ENCODE measurements around the gene KAZN. TPM values are rescaled to one million over a fixed set of nuclear protein-coding genes. Genes with fewer than 3 reads are reported as not detected.

The KAZN gene
- total RNA-seq, 1 donor, result 3.9 TPM

- DNase-seq (ENCODE audit: low read depth), result no peak
- TF ChIP-seq CTCF (IDR thresholded peaks at IDR 0.05; ENCODE audit: insufficient read depth, low read length), result no peak
- no peak overlapping the region for H3K4me3 ChIP-seq (ENCODE audit: low read depth, low read length)
Observed at GRCh38 chr1:14715802-14716201, 117.3 kb downstream of the KAZN start.

GRCh38 chr1:14716474-14716873 is 118.0 kb downstream of the KAZN start:
- no peak for DNase-seq (ENCODE audit: low read depth)
- H3K4me3 ChIP-seq (ENCODE audit: low read depth, low read length), result no peak overlapping the region
- no peak for TF ChIP-seq CTCF (IDR thresholded peaks at IDR 0.05; ENCODE audit: insufficient read depth, low read length)

- TF ChIP-seq CTCF (IDR thresholded peaks at IDR 0.05; ENCODE audit: insufficient read depth, low read length), result no peak
- no peak for DNase-seq (ENCODE audit: low read depth)
- H3K4me3 ChIP-seq (ENCODE audit: low read depth, low read length), result no peak overlapping the region
Observed at GRCh38 chr1:14718476-14718875, 120.0 kb downstream of the KAZN start.

GRCh38 chr1:14723401-14723800 is 124.9 kb downstream of the KAZN start:
- no peak for TF ChIP-seq CTCF (IDR thresholded peaks at IDR 0.05; ENCODE audit: insufficient read depth, low read length)
- H3K4me3 ChIP-seq (ENCODE audit: low read depth, low read length), result no peak overlapping the region
- no peak for DNase-seq (ENCODE audit: low read depth)

- H3K4me3 ChIP-seq (ENCODE audit: low read depth, low read length), result no peak overlapping the region
- DNase-seq (ENCODE audit: low read depth), result no peak
- TF ChIP-seq CTCF (IDR thresholded peaks at IDR 0.05; ENCODE audit: insufficient read depth, low read length), result no peak
Observed at GRCh38 chr1:14724246-14724645, 125.8 kb downstream of the KAZN start.

GRCh38 chr1:14724678-14725077 is 126.2 kb downstream of the KAZN start:
- no peak overlapping the region for H3K4me3 ChIP-seq (ENCODE audit: low read depth, low read length)
- no peak for TF ChIP-seq CTCF (IDR thresholded peaks at IDR 0.05; ENCODE audit: insufficient read depth, low read length)
- no peak for DNase-seq (ENCODE audit: low read depth)

- no peak for TF ChIP-seq CTCF (IDR thresholded peaks at IDR 0.05; ENCODE audit: insufficient read depth, low read length)
- DNase-seq (ENCODE audit: low read depth), result no peak
- H3K4me3 ChIP-seq (ENCODE audit: low read depth, low read length), result no peak overlapping the region
Observed at GRCh38 chr1:14725238-14725637, 126.8 kb downstream of the KAZN start.

Data from fibroblast of the aortic adventitia (primary cell).